Measurements from ENCODE around the gene KCNAB1. TPM values are rescaled to one million over a fixed set of nuclear protein-coding genes. Genes with fewer than 3 reads are reported as not detected.
A peak's percentile ranks its signal among the peaks of the same experiment; 100 is the strongest.

Gene KCNAB1
- total and polyA plus RNA-seq, 2 donors (not counting 3 experiments of a cell fraction or from before 2014, with no cell fraction given): 0.21 TPM; not detected in 1

DNA sequence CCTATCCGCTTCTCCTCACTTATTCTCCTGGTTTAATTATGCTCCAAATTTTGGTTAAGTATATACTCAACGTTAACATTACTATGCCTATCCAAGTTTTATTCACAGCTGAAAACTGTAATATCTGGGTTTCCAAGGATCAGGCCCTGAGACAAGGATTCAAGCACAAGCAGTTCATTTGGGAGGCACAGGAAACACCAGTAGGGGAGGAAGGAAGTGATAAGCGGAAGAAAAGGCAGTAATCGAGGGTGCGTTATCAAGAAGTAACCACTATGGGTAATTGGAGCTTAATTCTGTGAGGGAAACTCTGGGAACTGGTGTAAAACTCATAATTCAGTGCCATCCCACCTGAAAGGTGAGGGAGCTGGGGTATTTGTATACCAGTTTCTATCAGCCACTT, 120.3 kb downstream of the KCNAB1 start:
- FAIRE-seq (no peak), DNase-seq (ENCODE audit: low read depth, low spot score) (no peak)
- Histone ChIP-seq H3K4me3 (replicated peaks in 1 of 3; ENCODE audit: insufficient read depth in 1 of 3, low read depth in 1 of 3, low read length in 3 of 3) (no peak overlapping the region), H3K36me3 (ENCODE audit: control insufficient read depth in 2 of 2, extremely low read depth in 1 of 2, insufficient read depth in 2 of 2, low read length in 2 of 2) (no peaks in the 10 kb centered on the region), H3K27ac (ENCODE audit: insufficient read depth, low read depth, low read length) (no peak overlapping the region), H3K9me3 (replicated peaks; ENCODE audit: control insufficient read depth, insufficient read depth, low read length) (no peaks in the 10 kb centered on the region), H2AFZ (ENCODE audit: low read depth, low read length) (no peak overlapping the region), H3K4me2 (ENCODE audit: insufficient read depth, low read length) (peak overlapping the region; percentile 38), H4K20me1 (replicated peaks; ENCODE audit: control insufficient read depth, extremely low read depth, insufficient read depth, low read length) (no peaks in the 10 kb centered on the region), H3K9ac (replicated peaks; ENCODE audit: extremely low read depth, insufficient read depth, low read length) (no peak overlapping the region), H3K4me1 (ENCODE audit: control insufficient read depth, extremely low read depth, insufficient read depth, low read length) (peaks cover 8% of the 10 kb centered on the region), H3K27me3 (ENCODE audit: control insufficient read depth in 2 of 2, insufficient read depth in 2 of 2, low read length in 2 of 2) (no peaks in the 10 kb centered on the region), H3K9me1 (replicated peaks; ENCODE audit: control insufficient read depth, extremely low read depth, insufficient read depth, low read length) (no peaks in the 10 kb centered on the region), H3K79me2 (ENCODE audit: control insufficient read depth, insufficient read depth, low read length) (no peaks in the 10 kb centered on the region)
- ChIA-PET CTCF (interaction anchor here (0.7 to 3.0 kb wide), 9 partner anchors 15 to 142 kb away, joined by 3 to 13 read pairs (median 4); no protein-coding TSS in a partner anchor), POLR2A (no interaction called here)
- TF ChIP-seq POLR2A (IDR thresholded peaks at IDR 0.05; ENCODE audit: low read depth, low read length): no peak
- peak; percentile 15 for TF ChIP-seq GATA2 (IDR thresholded peaks at IDR 0.05; ENCODE audit: insufficient read depth, insufficient read length, low read depth, low read length)
- intact Hi-C loops (cut with micrococcal nuclease): no loop called here
- dilution Hi-C loops (cut with MboI; ENCODE audit: extremely low pct_ligation_motif_present, low sequenced_read_pairs): no loop called here
- no TSS peak for BruUV-seq (replicated peaks)

DNA sequence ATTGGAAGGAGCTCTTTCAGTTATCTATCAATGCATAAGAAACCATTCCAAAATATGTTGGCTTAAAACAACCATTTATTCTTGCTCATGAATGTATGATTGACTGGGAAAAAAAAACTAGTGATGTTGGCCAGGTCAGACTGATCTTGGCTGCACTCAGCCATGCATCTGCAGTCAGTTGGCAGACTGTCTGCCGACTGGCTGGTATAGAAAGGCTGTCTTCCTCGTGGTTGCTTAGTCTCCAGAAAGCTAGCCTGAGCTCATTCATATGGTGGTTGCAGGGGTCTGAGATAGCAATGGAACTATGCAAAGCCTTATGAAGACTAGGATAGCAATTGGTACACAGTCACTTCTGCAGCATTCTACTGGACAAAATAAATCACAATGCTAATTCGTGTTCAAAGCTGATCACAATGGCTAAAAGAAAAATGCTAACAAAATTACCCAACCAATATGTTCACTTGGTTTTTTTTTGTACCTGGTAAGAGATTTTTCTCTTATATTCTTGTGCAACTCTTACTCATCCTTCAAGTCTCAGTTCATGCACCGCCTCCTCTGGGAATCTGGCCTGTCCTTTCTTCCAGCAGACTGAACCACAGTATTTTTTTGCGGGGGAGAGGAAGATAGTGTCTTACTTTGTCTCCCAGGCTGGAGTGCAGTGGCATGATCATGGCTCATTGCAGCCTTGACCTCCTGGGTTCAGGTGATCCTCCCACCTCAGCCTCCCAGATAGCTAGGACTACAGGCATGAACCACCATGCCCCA, 126.8 kb downstream of the KCNAB1 start:
- no peaks in the 10 kb centered on the region for H3K9me1 ChIP-seq (replicated peaks; ENCODE audit: control insufficient read depth, extremely low read depth, insufficient read depth, low read length)
- H3K9ac ChIP-seq (replicated peaks; ENCODE audit: extremely low read depth, insufficient read depth, low read length): no peak overlapping the region
- H3K4me3 ChIP-seq (replicated peaks in 1 of 3; ENCODE audit: insufficient read depth in 1 of 3, low read depth in 1 of 3, low read length in 3 of 3): no peak overlapping the region
- H3K9me3 ChIP-seq (replicated peaks; ENCODE audit: control insufficient read depth, insufficient read depth, low read length): no peaks in the 10 kb centered on the region
- H3K27ac ChIP-seq (ENCODE audit: insufficient read depth, low read depth, low read length): no peak overlapping the region
- no peaks in the 10 kb centered on the region for H3K4me1 ChIP-seq (ENCODE audit: control insufficient read depth, extremely low read depth, insufficient read depth, low read length)
- no peak overlapping the region for H3K4me2 ChIP-seq (ENCODE audit: insufficient read depth, low read length)
- H3K27me3 ChIP-seq (ENCODE audit: control insufficient read depth in 2 of 2, insufficient read depth in 2 of 2, low read length in 2 of 2): no peaks in the 10 kb centered on the region
- no peaks in the 10 kb centered on the region for H3K79me2 ChIP-seq (ENCODE audit: control insufficient read depth, insufficient read depth, low read length)
- intact Hi-C loops (cut with micrococcal nuclease) (no loop called here), dilution Hi-C loops (cut with MboI; ENCODE audit: extremely low pct_ligation_motif_present, low sequenced_read_pairs) (no loop called here)
- H3K36me3 ChIP-seq (ENCODE audit: control insufficient read depth in 2 of 2, extremely low read depth in 1 of 2, insufficient read depth in 2 of 2, low read length in 2 of 2): no peaks in the 10 kb centered on the region
- ChIA-PET CTCF (interaction anchor here (0.9 kb wide), 1 partner anchor 26 kb away, joined by 4 read pairs; no protein-coding TSS in a partner anchor), POLR2A (no interaction called here)
- DNase-seq (ENCODE audit: low read depth, low spot score) (no peak), FAIRE-seq (no peak)
- BruUV-seq (replicated peaks): no TSS peak
- no peak overlapping the region for H2AFZ ChIP-seq (ENCODE audit: low read depth, low read length)
- H4K20me1 ChIP-seq (replicated peaks; ENCODE audit: control insufficient read depth, extremely low read depth, insufficient read depth, low read length): no peaks in the 10 kb centered on the region
- no peak for TF ChIP-seq MYC (IDR thresholded peaks at IDR 0.05; ENCODE audit: low read depth, low read length)
- TF ChIP-seq GATA2 (IDR thresholded peaks at IDR 0.05; ENCODE audit: insufficient read depth, insufficient read length, low read depth, low read length): no peak
- TF ChIP-seq EZH2 (IDR thresholded peaks at IDR 0.05; ENCODE audit: borderline replicate concordance, low read depth, low read length, severe bottlenecking): no peak

All from endothelial cell of umbilical vein (primary cell).